ENCODE data around the gene GALNT18. TPM values are rescaled to one million over a fixed set of nuclear protein-coding genes. Genes with fewer than 3 reads are reported as not detected.

Gene GALNT18
- polyA plus RNA-seq, 1 experiment, result 4.1 TPM

GRCh38 chr11:11532574-11532973, 89.2 kb downstream of the GALNT18 start:
- DNase-seq (ENCODE audit: low read depth), result no peak
- TF ChIP-seq, protein P1, sequence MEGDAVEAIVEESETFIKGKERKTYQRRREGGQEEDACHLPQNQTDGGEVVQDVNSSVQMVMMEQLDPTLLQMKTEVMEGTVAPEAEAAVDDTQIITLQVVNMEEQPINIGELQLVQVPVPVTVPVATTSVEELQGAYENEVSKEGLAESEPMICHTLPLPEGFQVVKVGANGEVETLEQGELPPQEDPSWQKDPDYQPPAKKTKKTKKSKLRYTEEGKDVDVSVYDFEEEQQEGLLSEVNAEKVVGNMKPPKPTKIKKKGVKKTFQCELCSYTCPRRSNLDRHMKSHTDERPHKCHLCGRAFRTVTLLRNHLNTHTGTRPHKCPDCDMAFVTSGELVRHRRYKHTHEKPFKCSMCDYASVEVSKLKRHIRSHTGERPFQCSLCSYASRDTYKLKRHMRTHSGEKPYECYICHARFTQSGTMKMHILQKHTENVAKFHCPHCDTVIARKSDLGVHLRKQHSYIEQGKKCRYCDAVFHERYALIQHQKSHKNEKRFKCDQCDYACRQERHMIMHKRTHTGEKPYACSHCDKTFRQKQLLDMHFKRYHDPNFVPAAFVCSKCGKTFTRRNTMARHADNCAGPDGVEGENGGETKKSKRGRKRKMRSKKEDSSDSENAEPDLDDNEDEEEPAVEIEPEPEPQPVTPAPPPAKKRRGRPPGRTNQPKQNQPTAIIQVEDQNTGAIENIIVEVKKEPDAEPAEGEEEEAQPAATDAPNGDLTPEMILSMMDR (IDR thresholded peaks at IDR 0.05; ENCODE audit: insufficient read depth, low read depth, low read length), result no peak
- CTCF ChIA-PET, result no interaction called here

GRCh38 chr11:11531131-11531908, 90.5 kb downstream of the GALNT18 start:
- ChIA-PET CTCF (no interaction called here), POLR2A (no interaction called here)
- no peaks in the 10 kb centered on the region for H3K36me3 ChIP-seq (ENCODE audit: control insufficient read depth, insufficient read depth, low read length)
- H3K4me3 ChIP-seq (ENCODE audit: low read depth, low read length), result no peak overlapping the region
- TF ChIP-seq, protein P1 (IDR thresholded peaks at IDR 0.05; ENCODE audit: insufficient read depth, low read depth, low read length), result no peak
- H3K27me3 ChIP-seq (ENCODE audit: control insufficient read depth, insufficient read depth, low read length), result no peaks in the 10 kb centered on the region
- DNase-seq (ENCODE audit: low read depth), result no peak

More at GRCh38 chr11:11532574-11532973, 89.2 kb downstream of the GALNT18 start:
- H3K36me3 ChIP-seq (ENCODE audit: control insufficient read depth, insufficient read depth, low read length), result no peaks in the 10 kb centered on the region
- POLR2A ChIA-PET, result no interaction called here
- H3K4me3 ChIP-seq (ENCODE audit: low read depth, low read length), result no peak overlapping the region
- H3K27me3 ChIP-seq (ENCODE audit: control insufficient read depth, insufficient read depth, low read length), result no peaks in the 10 kb centered on the region

DNA sequence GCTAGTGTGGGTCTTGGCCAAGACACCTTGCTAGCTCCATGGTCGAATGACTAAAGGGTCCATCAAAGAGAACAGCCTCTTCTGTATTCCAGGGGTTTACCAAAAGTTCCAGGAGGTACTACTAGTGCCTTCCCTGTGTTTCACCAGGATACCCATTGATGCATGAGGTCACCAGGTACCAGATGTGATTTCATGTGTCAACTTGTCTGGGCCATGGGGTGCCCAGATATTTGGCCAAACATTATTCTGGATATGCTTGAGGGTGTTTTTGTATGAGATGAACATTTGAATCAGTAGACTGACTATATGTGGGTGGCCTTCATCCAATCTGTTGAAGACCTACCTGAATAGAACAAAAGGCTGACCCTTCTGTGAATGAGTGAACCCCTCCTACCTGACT, 92.8 kb downstream of the GALNT18 start:
- Histone ChIP-seq H3K27me3 (ENCODE audit: control insufficient read depth, insufficient read depth, low read length) (no peaks in the 10 kb centered on the region), H3K36me3 (ENCODE audit: control insufficient read depth, insufficient read depth, low read length) (no peaks in the 10 kb centered on the region), H3K4me3 (ENCODE audit: low read depth, low read length) (no peak overlapping the region)
- DNase-seq (ENCODE audit: low read depth), result no peak
- TF ChIP-seq, protein P1 (IDR thresholded peaks at IDR 0.05; ENCODE audit: insufficient read depth, low read depth, low read length), result no peak
- ChIA-PET CTCF (no interaction called here), POLR2A (no interaction called here)

DNA sequence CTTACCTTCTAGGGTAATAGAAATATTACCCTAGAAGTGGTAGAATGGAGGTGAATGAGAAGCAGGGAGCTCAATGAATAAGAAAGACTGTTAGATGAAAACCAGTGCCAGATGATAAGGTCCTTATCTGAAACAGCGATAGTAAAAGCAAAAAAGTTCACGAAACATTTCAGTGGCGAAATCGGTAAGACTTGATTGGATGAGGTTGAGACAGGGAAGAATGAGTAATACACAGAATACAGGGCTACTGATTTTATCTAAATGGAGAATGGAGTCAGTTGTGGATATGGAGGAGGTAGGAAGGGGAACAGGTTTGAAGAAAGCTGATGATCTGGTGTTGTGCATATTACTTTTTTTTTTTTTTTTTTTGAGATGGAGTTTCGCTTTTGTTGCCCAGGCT, 96.5 kb downstream of the GALNT18 start:
- Histone ChIP-seq H3K27me3 (ENCODE audit: control insufficient read depth, insufficient read depth, low read length) (no peaks in the 10 kb centered on the region), H3K36me3 (ENCODE audit: control insufficient read depth, insufficient read depth, low read length) (no peaks in the 10 kb centered on the region), H3K4me3 (ENCODE audit: low read depth, low read length) (no peak overlapping the region)
- TF ChIP-seq, protein P1 (IDR thresholded peaks at IDR 0.05; ENCODE audit: insufficient read depth, low read depth, low read length), result no peak
- ChIA-PET POLR2A (no interaction called here), CTCF (no interaction called here)
- no peak for DNase-seq (ENCODE audit: low read depth)

GRCh38 chr11:11524436-11525061, 97.3 kb downstream of the GALNT18 start:
- Histone ChIP-seq H3K27me3 (ENCODE audit: control insufficient read depth, insufficient read depth, low read length) (no peaks in the 10 kb centered on the region), H3K36me3 (ENCODE audit: control insufficient read depth, insufficient read depth, low read length) (no peaks in the 10 kb centered on the region), H3K4me3 (ENCODE audit: low read depth, low read length) (no peak overlapping the region)
- DNase-seq (ENCODE audit: low read depth), result no peak
- ChIA-PET POLR2A (no interaction called here), CTCF (interaction anchor here (0.7 kb wide), 1 partner anchor 96 kb away, joined by 3 read pairs; no protein-coding TSS in a partner anchor)
- TF ChIP-seq, protein P1 (IDR thresholded peaks at IDR 0.05; ENCODE audit: insufficient read depth, low read depth, low read length), result no peak
